ENCODE measurements around the gene GPC5. TPM values are rescaled to one million over a fixed set of nuclear protein-coding genes. Genes with fewer than 3 reads are reported as not detected.
"Not testable (repeated sequence)": the region's sequence is repeated elsewhere in the genome, so short reads cannot be mapped to it uniquely, and the experiment has no call there.

Gene GPC5
- total RNA-seq, 2 experiments from 2014 or later: 2.4 TPM; not detected in 1

DNA sequence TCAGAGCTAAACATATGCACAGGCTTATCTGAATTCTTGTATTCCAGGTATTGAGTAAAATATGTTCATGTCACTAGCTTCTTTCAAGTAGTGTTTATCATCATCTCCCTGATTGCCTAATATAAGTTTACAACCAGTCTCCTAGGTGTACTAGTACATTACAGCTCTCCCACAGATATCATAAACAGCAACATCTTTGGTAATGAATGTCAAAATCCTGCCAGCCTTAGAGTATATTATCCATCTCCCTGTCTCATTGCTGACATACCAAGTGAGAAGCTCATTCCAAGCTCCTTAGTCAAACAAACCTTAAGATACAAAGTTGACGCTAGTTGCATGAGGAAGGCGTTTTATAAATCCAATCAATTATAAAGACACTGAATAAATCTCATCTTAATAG, 1139.0 kb downstream of the GPC5 start:
- Histone ChIP-seq H4K20me1 (ENCODE audit: insufficient read depth, low read length) (no peaks in the 10 kb centered on the region), H3K36me3 (ENCODE audit: insufficient read depth, low read length) (no peaks in the 10 kb centered on the region), H3K4me2 (ENCODE audit: low read length) (no peak overlapping the region), H3K27ac (ENCODE audit: low read depth, low read length, poor library complexity, severe bottlenecking) (no peak overlapping the region), H3K4me3 (ENCODE audit: low read depth, low read length, poor library complexity, severe bottlenecking) (no peak overlapping the region), H3K9me2 (ENCODE audit: insufficient read depth, low read length) (no peaks in the 10 kb centered on the region), H3K9me3 (ENCODE audit: low read length) (no peaks in the 10 kb centered on the region), H2AFZ (ENCODE audit: low read length) (no peak overlapping the region), H3K4me1 (ENCODE audit: insufficient read depth, low read length, poor library complexity, severe bottlenecking) (no peaks in the 10 kb centered on the region), H3K79me2 (ENCODE audit: insufficient read depth, low read depth, low read length) (no peaks in the 10 kb centered on the region)
- intact Hi-C loops (cut with micrococcal nuclease; ENCODE audit: unreplicated experiment): no loop called here
- ChIA-PET POLR2A (no interaction called here), CTCF (ENCODE audit: unreplicated experiment) (no interaction called here)
- no peak for DNase-seq (ENCODE audit: low spot score)
- BruUV-seq (replicated peaks): no TSS peak
- TF ChIP-seq, protein P1, sequence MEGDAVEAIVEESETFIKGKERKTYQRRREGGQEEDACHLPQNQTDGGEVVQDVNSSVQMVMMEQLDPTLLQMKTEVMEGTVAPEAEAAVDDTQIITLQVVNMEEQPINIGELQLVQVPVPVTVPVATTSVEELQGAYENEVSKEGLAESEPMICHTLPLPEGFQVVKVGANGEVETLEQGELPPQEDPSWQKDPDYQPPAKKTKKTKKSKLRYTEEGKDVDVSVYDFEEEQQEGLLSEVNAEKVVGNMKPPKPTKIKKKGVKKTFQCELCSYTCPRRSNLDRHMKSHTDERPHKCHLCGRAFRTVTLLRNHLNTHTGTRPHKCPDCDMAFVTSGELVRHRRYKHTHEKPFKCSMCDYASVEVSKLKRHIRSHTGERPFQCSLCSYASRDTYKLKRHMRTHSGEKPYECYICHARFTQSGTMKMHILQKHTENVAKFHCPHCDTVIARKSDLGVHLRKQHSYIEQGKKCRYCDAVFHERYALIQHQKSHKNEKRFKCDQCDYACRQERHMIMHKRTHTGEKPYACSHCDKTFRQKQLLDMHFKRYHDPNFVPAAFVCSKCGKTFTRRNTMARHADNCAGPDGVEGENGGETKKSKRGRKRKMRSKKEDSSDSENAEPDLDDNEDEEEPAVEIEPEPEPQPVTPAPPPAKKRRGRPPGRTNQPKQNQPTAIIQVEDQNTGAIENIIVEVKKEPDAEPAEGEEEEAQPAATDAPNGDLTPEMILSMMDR (conservative IDR thresholded peaks at IDR 0.05; ENCODE audit: low read length): no peak
- no peak for TF ChIP-seq EZH2phosphoT487 (IDR thresholded peaks at IDR 0.05; ENCODE audit: borderline replicate concordance, low read depth, low read length)

DNA sequence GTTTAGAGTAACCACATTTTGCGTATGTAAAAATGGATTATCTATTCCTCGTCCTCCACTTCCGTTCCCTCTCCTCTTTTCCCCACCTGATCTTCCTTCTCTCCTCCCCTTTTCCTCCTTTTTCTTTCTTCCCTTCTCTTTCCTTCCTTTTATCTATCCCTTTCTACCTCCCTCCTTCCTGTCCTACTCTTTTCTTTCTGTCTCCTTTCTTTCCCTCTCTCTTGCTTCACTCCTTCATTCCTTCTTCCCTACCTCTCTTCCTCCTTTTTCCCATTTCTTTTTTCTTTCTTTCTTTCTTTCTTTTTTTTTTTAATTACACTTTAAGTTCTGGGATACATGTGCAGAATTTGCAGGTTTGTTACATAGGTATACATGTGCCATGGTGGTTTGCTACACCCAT, 1139.7 kb downstream of the GPC5 start:
- DNase-seq (ENCODE audit: low spot score): no peak
- Histone ChIP-seq H3K36me3 (ENCODE audit: insufficient read depth, low read length) (no peaks in the 10 kb centered on the region), H3K79me2 (ENCODE audit: insufficient read depth, low read depth, low read length) (no peaks in the 10 kb centered on the region), H3K27ac (ENCODE audit: low read depth, low read length, poor library complexity, severe bottlenecking) (no peak overlapping the region), H4K20me1 (ENCODE audit: insufficient read depth, low read length) (no peaks in the 10 kb centered on the region), H2AFZ (ENCODE audit: low read length) (no peak overlapping the region), H3K9me2 (ENCODE audit: insufficient read depth, low read length) (no peaks in the 10 kb centered on the region), H3K4me1 (ENCODE audit: insufficient read depth, low read length, poor library complexity, severe bottlenecking) (no peaks in the 10 kb centered on the region), H3K9me3 (ENCODE audit: low read length) (no peaks in the 10 kb centered on the region), H3K4me3 (ENCODE audit: low read depth, low read length, poor library complexity, severe bottlenecking) (no peak overlapping the region), H3K4me2 (ENCODE audit: low read length) (no peak overlapping the region)
- no peak for TF ChIP-seq EZH2phosphoT487 (IDR thresholded peaks at IDR 0.05; ENCODE audit: borderline replicate concordance, low read depth, low read length)
- TF ChIP-seq, protein P1 (conservative IDR thresholded peaks at IDR 0.05; ENCODE audit: low read length): no peak
- ChIA-PET POLR2A (no interaction called here), CTCF (ENCODE audit: unreplicated experiment) (no interaction called here)
- BruUV-seq (replicated peaks): no TSS peak
- intact Hi-C loops (cut with micrococcal nuclease; ENCODE audit: unreplicated experiment): no loop called here

DNA sequence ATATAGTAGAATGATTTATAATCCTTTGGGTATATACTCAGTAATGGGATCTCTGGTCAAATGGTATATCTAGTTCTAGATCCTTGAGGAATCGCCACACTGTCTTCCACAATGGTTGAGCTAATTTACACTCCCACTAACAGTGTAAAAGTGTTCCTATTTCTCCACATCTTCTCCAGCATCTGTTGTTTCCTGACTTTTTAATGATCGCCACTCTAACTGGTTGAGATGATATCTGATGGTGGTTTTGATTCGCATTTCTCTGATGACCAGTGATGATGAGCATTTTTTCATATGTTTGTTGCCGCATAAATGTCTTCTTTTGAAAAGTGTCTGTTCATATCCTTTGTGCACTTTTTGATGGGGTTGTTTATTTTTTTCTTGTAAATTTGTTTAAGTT, 1140.7 kb downstream of the GPC5 start:
- H3K9me2 ChIP-seq (ENCODE audit: insufficient read depth, low read length); H3K9me3 ChIP-seq (ENCODE audit: low read length); H3K36me3 ChIP-seq (ENCODE audit: insufficient read depth, low read length); H4K20me1 ChIP-seq (ENCODE audit: insufficient read depth, low read length); CTCF ChIA-PET (ENCODE audit: unreplicated experiment); H3K4me2 ChIP-seq (ENCODE audit: low read length); H3K79me2 ChIP-seq (ENCODE audit: insufficient read depth, low read depth, low read length); DNase-seq (ENCODE audit: low spot score); H2AFZ ChIP-seq (ENCODE audit: low read length); H3K4me1 ChIP-seq (ENCODE audit: insufficient read depth, low read length, poor library complexity, severe bottlenecking); intact Hi-C loops (cut with micrococcal nuclease; ENCODE audit: unreplicated experiment); POLR2A ChIA-PET; BruUV-seq (replicated peaks); H3K4me3 ChIP-seq (ENCODE audit: low read depth, low read length, poor library complexity, severe bottlenecking); H3K27ac ChIP-seq (ENCODE audit: low read depth, low read length, poor library complexity, severe bottlenecking): not testable (repeated sequence)

All from OCI-LY7 (cell line).